ENCODE results near the gene ZBTB46.

DNA sequence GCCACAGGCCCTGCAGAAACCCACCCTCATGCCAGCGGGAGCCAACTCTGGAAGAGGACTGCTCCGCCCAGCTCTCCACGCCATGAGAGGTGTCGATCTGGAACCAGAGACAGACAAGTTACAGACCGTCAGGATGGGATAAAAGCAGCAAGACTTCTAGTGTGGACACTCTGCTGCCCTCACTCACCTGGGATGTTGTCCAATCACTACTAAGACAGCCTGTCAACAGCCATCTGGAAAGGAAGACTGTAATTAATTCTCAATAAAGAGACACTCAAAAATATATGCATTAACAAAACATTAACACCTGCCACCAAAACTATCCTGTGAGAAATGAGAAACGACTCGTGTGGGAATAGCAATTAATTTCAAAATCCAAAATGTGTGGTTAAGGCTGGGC lies 63.2 kb downstream of the ZBTB46 start:
- TF ChIP-seq, protein P1, sequence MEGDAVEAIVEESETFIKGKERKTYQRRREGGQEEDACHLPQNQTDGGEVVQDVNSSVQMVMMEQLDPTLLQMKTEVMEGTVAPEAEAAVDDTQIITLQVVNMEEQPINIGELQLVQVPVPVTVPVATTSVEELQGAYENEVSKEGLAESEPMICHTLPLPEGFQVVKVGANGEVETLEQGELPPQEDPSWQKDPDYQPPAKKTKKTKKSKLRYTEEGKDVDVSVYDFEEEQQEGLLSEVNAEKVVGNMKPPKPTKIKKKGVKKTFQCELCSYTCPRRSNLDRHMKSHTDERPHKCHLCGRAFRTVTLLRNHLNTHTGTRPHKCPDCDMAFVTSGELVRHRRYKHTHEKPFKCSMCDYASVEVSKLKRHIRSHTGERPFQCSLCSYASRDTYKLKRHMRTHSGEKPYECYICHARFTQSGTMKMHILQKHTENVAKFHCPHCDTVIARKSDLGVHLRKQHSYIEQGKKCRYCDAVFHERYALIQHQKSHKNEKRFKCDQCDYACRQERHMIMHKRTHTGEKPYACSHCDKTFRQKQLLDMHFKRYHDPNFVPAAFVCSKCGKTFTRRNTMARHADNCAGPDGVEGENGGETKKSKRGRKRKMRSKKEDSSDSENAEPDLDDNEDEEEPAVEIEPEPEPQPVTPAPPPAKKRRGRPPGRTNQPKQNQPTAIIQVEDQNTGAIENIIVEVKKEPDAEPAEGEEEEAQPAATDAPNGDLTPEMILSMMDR (IDR thresholded peaks at IDR 0.05): no peak
- TF ChIP-seq EP300 (IDR thresholded peaks at IDR 0.05) (no peak), POLR2A (IDR thresholded peaks at IDR 0.05) (no peak)
